Measurements from ENCODE around the gene LY6G6C. TPM values are rescaled to one million over a fixed set of nuclear protein-coding genes. Genes with fewer than 3 reads are reported as not detected.

The LY6G6C gene
- total RNA-seq, 1 experiment from 2014 or later: 0.22 TPM

GRCh38 chr6:31762878-31763618, 41.5 kb upstream of the LY6G6C start:
- intact Hi-C loops (cut with micrococcal nuclease): loop anchor here (10.0 kb wide), 1 partner anchor 48 kb away; the partner anchor contains the start of gene LY6G6D
- Histone ChIP-seq H3K4me1 (ENCODE audit: insufficient read depth, low read length) (0 out of 2 replicates have a peak, but pooled peaks cover 5% of the 10 kb centered on the region), H4K20me1 (ENCODE audit: low read length) (no peaks in the 10 kb centered on the region), H3K79me2 (ENCODE audit: low read length) (no peaks in the 10 kb centered on the region), H3K9me3 (ENCODE audit: low read length) (no peaks in the 10 kb centered on the region), H3K4me3 (ENCODE audit: low read length) (no peak overlapping the region), H3F3A (ENCODE audit: low read length, unreplicated experiment) (no peaks in the 10 kb centered on the region), H3K36me3 (ENCODE audit: low read depth, low read length) (no peaks in the 10 kb centered on the region), H3K4me2 (ENCODE audit: low read length) (no peak overlapping the region), H3K9me2 (replicated peaks; ENCODE audit: low read length) (no peaks in the 10 kb centered on the region), H2AFZ (ENCODE audit: low read length) (no peak overlapping the region), H3K9ac (ENCODE audit: low read length) (no peak overlapping the region), H3K27me3 (ENCODE audit: low read length) (no peaks in the 10 kb centered on the region), H3K27ac (ENCODE audit: low read length) (no peak overlapping the region)
- CTCF ChIA-PET: no interaction called here
- no TSS peak for BruUV-seq (replicated peaks)
- DNase-seq (no peak), ATAC-seq (no peak; the same call in 1 of the 2 replicates)
- no peak for TF ChIP-seq EZH2phosphoT487 (IDR thresholded peaks at IDR 0.05; ENCODE audit: borderline replicate concordance, low read length)
- POLR2A ChIA-PET (ENCODE audit: unreplicated experiment): no interaction called here

DNA sequence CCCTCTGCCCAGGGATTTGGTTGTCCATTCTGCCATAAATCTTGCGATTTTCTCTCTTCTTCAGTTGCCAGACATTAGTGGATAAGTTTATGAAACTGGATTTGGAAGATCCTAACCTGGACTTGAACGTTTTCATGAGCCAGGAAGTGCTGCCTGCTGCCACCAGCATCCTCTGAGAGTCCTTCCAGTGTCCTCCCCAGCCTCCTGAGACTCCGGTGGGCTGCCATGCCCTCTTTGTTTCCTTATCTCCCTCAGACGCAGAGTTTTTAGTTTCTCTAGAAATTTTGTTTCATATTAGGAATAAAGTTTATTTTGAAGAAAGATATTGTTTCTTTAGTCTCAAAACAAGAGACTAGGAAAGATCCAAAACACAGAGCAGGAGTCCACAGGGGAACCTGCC, 40.8 kb upstream of the LY6G6C start, which contains the start of gene SAPCD1:
TSS of gene SAPCD1 (plus strand) at position 301 of the 400 bp plus-strand sequence. CDS start 399 bp downstream, outside the sequence.
- no peaks in the 10 kb centered on the region for H3K27me3 ChIP-seq (ENCODE audit: low read length)
- no peak within 1 kb of the TSS for H2AFZ ChIP-seq (ENCODE audit: low read length)
- CTCF ChIA-PET: no interaction called here
- no peak within 1 kb of the TSS for H3K4me3 ChIP-seq (ENCODE audit: low read length)
- no peaks in the 10 kb centered on the region for H3K9me3 ChIP-seq (ENCODE audit: low read length)
- H3K4me1 ChIP-seq (ENCODE audit: insufficient read depth, low read length): 0 out of 2 replicates have a peak, but pooled peaks cover 5% of the 10 kb centered on the region
- H3K36me3 ChIP-seq (ENCODE audit: low read depth, low read length): no peaks in the 10 kb centered on the region
- H3K79me2 ChIP-seq (ENCODE audit: low read length): no peaks in the 10 kb centered on the region
- TF ChIP-seq EZH2 (IDR thresholded peaks at IDR 0.05; ENCODE audit: low read length, unreplicated experiment): no peak
- no peak for TF ChIP-seq CTCF (conservative IDR thresholded peaks at IDR 0.05; ENCODE audit: low read depth, low read length)
- no peak for TF ChIP-seq EZH2phosphoT487 (IDR thresholded peaks at IDR 0.05; ENCODE audit: borderline replicate concordance, low read length)
- no peak within 1 kb of the TSS for H3K27ac ChIP-seq (ENCODE audit: low read length)
- H3K4me2 ChIP-seq (ENCODE audit: low read length): no peak within 1 kb of the TSS
- intact Hi-C loops (cut with micrococcal nuclease): loop anchor here (10.0 kb wide), 1 partner anchor 48 kb away; the partner anchor contains the start of gene LY6G6D
- no peaks in the 10 kb centered on the region for H3K9me2 ChIP-seq (replicated peaks; ENCODE audit: low read length)
- DNase-seq (no peak), ATAC-seq (no peak)
- BruUV-seq (replicated peaks): no TSS peak
- H4K20me1 ChIP-seq (ENCODE audit: low read length): no peaks in the 10 kb centered on the region
- no peaks in the 10 kb centered on the region for H3F3A ChIP-seq (ENCODE audit: low read length, unreplicated experiment)
- H3K9ac ChIP-seq (ENCODE audit: low read length): no peak within 1 kb of the TSS
- POLR2A ChIA-PET (ENCODE audit: unreplicated experiment): no interaction called here

- 0 out of 2 replicates have a peak, but pooled peaks cover 5% of the 10 kb centered on the region for H3K4me1 ChIP-seq (ENCODE audit: insufficient read depth, low read length)
- no peaks in the 10 kb centered on the region for H3K36me3 ChIP-seq (ENCODE audit: low read depth, low read length)
- no peak overlapping the region for H2AFZ ChIP-seq (ENCODE audit: low read length)
- H3K27ac ChIP-seq (ENCODE audit: low read length): no peak overlapping the region
- no peaks in the 10 kb centered on the region for H3F3A ChIP-seq (ENCODE audit: low read length, unreplicated experiment)
- CTCF ChIA-PET: no interaction called here
- intact Hi-C loops (cut with micrococcal nuclease): loop anchor here (10.0 kb wide), 1 partner anchor 47 kb away; the partner anchor contains the start of gene LY6G6D
- DNase-seq (no peak), ATAC-seq (no peak)
- H3K9ac ChIP-seq (ENCODE audit: low read length): no peak overlapping the region
- TF ChIP-seq EZH2 (IDR thresholded peaks at IDR 0.05; ENCODE audit: low read length, unreplicated experiment) (no peak), EZH2phosphoT487 (IDR thresholded peaks at IDR 0.05; ENCODE audit: borderline replicate concordance, low read length) (no peak), CTCF (conservative IDR thresholded peaks at IDR 0.05; ENCODE audit: low read depth, low read length) (no peak)
- H3K9me2 ChIP-seq (replicated peaks; ENCODE audit: low read length): no peaks in the 10 kb centered on the region
- H3K9me3 ChIP-seq (ENCODE audit: low read length): no peaks in the 10 kb centered on the region
- H3K4me3 ChIP-seq (ENCODE audit: low read length): no peak overlapping the region
- no peaks in the 10 kb centered on the region for H3K27me3 ChIP-seq (ENCODE audit: low read length)
- H3K79me2 ChIP-seq (ENCODE audit: low read length): no peaks in the 10 kb centered on the region
- no peaks in the 10 kb centered on the region for H4K20me1 ChIP-seq (ENCODE audit: low read length)
- POLR2A ChIA-PET (ENCODE audit: unreplicated experiment): no interaction called here
- no TSS peak for BruUV-seq (replicated peaks)
- no peak overlapping the region for H3K4me2 ChIP-seq (ENCODE audit: low read length)
These were observed 39.8 kb upstream of the LY6G6C start for GRCh38 chr6:31761343-31761742.

Measured in PC-3 (cell line).